ENCODE data around the gene LMAN2L.

DNA sequence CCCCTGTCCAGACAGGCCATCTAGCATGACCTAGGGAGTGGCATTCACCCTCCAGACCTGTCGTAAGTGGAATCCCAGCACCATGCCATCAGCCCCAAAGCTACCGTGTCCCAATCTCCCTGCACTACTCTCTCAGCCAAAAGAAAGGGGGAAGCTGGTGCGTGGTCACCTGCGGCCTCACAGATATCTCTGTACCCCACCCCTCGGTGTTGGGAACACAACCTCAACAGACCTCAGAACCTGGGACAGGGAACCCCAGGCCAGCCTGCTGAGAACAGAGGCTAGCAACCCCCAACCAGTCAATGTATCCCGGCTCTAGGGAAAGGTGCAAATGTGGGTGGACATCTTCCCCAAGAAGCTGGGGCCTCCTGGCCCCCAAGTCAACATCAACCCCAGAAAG, 38.2 kb downstream of the LMAN2L start:
- TF ChIP-seq, protein P1, sequence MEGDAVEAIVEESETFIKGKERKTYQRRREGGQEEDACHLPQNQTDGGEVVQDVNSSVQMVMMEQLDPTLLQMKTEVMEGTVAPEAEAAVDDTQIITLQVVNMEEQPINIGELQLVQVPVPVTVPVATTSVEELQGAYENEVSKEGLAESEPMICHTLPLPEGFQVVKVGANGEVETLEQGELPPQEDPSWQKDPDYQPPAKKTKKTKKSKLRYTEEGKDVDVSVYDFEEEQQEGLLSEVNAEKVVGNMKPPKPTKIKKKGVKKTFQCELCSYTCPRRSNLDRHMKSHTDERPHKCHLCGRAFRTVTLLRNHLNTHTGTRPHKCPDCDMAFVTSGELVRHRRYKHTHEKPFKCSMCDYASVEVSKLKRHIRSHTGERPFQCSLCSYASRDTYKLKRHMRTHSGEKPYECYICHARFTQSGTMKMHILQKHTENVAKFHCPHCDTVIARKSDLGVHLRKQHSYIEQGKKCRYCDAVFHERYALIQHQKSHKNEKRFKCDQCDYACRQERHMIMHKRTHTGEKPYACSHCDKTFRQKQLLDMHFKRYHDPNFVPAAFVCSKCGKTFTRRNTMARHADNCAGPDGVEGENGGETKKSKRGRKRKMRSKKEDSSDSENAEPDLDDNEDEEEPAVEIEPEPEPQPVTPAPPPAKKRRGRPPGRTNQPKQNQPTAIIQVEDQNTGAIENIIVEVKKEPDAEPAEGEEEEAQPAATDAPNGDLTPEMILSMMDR (IDR thresholded peaks at IDR 0.05) = no peak
- TF ChIP-seq EP300 (IDR thresholded peaks at IDR 0.05) (no peak), POLR2AphosphoS5 (IDR thresholded peaks at IDR 0.05) (no peak)

Data from suprapubic skin (tissue), 4 donors.